NCI-H1930 (cell line): ENCODE data around the gene IL17RB.

Source experiments
- DNase-seq, 2 experiments: peaks; one replicate each; lab custom pipeline; 2025; lab: John Stamatoyannopoulos, UW

Gene IL17RB

GRCh38 chr3:53862241-53862640 is 15.9 kb downstream of the IL17RB start:
- no peak for DNase-seq

GRCh38 chr3:53863145-53863544 is 16.8 kb downstream of the IL17RB start:
- no peak for DNase-seq

DNA sequence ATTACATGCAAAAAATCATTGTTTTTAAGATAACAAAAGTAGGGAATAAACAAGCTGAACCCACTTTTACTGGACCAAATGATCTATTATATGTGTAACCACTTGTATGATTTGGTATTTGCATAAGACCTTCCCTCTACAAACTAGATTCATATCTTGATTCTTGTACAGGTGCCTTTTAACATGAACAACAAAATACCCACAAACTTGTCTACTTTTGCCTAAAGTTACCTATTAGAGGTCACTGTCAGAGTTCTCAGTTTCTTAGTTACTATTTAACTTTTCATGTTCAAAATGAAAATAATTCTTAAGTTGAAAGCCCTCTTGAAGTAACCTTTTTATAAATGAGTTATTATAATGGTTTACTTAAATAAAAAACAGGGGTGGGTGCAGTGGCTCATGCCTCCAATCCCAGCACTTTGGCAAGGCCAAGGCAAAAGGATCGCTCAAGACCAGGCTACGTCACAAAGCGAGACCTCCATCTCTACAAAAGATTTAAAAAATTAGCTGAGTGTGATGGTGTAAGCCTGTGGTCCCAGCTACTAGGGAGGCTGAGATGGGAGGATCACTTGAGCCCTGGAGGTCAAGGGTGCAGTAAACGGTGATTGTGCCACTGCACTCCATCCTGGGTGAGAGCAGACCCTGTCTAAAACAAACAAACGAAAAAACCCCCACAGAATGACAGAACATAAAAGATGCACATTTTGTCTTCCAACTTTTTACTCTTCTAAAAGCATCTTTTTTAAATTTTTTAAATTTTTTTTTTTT is 19.5 kb downstream of the IL17RB start:
- no peak for DNase-seq

- DNase-seq, result no peak
Observed at GRCh38 chr3:53880396-53881345, 34.3 kb downstream of the IL17RB start.

DNA sequence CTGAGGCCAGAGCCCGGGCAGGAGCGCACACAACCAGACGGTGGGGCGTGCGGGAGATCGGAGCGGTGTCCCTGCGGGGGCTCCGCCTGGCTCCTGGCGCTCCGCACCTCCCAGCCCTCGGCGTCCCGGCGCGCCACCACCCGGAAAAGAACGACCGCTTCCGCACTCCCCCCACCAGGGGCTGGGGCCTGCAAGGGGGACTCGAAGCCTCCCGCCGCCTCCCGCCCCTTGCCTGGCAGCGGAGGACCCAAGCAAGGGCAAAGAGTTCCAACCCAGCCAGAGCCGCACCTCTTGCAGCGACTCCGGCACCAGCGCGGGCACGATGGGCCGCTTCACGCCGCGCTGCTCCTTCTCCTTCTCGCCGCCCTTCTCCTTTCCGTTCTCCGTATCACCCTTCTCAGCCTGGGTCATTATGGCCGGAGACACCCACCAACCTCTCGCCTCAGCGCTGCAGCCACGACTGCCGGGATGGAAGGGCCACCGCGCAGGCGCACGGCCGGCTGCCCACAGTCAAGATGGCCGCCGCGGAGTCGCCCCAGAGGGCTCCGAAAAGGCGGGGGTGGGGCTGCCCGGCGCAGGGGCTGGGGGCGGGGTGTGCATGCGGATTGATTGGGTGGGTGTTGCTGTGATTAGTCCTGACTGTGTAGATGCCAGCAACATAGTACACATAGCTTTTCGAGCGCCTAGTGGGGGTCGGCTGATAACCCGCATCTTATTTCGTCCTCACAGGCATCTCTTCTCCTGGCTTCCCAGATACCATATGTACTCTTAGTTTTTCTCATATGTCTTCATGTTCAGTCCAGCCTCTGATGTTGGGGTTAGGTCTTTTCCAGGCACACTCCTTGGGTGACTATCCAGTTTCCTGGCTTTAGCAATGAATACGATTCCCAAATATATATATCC is 35.6 kb downstream of the IL17RB start, which contains the start of gene ACTR8:
Gene ACTR8, minus strand, starts transcription at position 462 of the 903 bp plus-strand sequence. Its CDS starts 51 bp downstream, at position 411.
- peak; percentile 48 to 72 for DNase-seq

DNA sequence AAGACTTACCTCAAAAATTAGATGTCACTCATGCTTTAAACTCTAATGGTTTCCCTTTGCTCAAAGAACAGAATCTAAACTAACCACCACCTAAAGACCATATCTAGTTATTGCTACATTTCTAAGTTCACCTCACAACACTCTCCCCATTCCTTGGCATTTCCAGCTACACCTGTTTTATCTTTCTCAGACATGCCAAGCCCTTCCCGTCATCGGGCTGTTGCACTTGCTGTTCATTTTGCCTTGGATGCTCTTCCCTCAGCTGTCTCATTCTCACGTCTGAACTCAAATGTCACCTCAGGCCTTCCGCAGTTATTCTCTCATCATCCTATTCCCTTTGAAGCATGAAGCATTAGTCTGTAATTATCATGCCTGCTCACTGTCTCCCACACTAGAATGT is 36.6 kb downstream of the IL17RB start:
- no peak for DNase-seq

DNA sequence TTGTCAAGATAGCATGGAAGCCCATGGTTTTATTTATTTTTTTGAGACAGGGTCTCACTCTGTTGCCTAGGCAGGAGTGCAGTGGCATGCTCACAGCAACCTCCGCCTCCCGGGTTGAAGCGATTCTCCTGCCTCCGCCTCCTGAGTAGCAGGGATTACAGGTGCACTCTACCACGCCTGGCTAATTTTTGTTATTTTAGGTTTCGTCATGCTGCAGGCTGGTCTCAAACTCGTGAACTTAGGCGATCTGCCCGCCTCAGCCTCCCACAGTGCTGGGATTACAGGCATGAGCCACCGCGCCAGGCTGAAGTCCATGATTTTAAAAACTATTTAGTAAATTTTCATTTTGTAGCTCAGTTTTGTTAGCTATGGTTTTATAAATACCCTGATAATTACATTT is 38.3 kb downstream of the IL17RB start:
- no peak for DNase-seq

GRCh38 chr3:53885239-53885638 is 38.9 kb downstream of the IL17RB start:
- DNase-seq, result no peak

DNA sequence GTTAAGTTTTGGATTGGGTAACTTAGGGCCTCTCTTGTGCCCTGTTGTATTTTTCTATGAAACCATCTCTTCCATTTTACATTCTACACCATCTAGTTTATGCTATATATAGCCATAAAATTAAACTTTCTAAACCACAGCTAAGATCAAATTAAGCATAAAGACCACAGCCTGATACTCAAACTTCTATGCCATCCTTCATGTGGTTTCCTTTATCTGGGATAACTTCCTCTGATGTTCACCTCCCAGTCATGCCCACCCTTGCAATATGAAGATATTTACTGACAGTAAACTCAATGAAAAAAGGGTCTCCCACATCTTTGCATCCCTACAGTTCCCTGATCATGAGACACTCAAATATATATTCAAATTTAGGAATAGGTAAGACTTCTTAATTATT is 41.1 kb downstream of the IL17RB start:
- DNase-seq, result no peak

- DNase-seq, result no peak
Observed at GRCh38 chr3:53888232-53888631, 41.9 kb downstream of the IL17RB start.

DNA sequence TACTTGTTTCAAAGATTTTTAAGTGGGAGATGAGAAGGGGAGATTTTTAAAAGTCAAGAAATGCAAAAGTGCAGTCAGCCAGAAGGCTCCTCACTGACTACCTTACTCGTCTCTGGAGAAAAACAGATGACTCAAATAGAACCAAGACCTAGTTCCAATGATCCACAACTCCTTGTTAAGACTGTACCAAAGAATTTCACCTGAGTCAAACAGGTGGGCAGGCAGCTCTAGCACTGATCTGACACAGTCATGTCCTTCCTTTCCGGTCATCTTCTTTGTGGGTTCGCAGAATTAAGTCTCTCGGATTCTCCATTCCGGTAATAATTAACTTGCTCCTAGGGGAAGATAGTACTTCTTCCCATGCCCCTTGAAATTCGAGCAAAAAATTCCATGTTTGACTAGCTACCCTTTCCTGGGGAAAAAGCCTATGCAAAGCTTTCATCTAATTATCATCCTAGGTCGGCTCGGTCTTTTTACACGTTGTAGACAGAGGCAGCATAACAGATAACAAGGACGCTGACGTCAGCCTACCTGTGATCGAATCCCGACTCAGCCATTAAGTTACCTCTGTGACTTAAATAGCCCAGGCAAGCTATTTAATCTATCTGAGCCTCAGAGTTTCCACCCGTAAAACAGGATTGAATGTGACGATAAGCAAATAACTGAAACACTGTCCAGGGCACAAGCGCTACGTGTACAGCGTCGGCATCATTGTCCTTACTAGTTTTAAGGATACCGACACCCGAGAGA is 44.5 kb downstream of the IL17RB start:
- no peak for DNase-seq

- peak; percentile 92 to 95 for DNase-seq
Observed at GRCh38 chr3:53891497-53892285, 45.3 kb downstream of the IL17RB start, which contains the start of gene SELENOK. TSS of gene SELENOK (minus strand) at chr3:53891859.

DNA sequence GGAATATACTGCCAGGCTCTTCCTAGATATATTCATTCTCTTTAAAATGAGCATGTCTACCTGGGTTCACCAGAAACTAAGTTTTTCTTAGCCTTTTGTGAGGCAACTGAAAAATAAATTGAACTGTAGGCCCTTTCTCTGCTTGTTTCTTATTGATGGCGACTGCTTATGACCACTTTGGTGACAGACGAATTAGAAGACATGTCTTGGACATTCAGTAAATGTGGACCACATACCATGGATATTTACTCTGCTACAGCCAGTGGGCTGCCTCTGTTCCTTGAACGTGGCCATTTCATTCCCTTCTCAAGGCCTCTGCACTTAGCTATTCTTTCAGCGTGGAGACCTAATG is 45.9 kb downstream of the IL17RB start:
- no peak for DNase-seq

- no peak for DNase-seq
Observed at GRCh38 chr3:53899750-53900149, 53.4 kb downstream of the IL17RB start.

DNA sequence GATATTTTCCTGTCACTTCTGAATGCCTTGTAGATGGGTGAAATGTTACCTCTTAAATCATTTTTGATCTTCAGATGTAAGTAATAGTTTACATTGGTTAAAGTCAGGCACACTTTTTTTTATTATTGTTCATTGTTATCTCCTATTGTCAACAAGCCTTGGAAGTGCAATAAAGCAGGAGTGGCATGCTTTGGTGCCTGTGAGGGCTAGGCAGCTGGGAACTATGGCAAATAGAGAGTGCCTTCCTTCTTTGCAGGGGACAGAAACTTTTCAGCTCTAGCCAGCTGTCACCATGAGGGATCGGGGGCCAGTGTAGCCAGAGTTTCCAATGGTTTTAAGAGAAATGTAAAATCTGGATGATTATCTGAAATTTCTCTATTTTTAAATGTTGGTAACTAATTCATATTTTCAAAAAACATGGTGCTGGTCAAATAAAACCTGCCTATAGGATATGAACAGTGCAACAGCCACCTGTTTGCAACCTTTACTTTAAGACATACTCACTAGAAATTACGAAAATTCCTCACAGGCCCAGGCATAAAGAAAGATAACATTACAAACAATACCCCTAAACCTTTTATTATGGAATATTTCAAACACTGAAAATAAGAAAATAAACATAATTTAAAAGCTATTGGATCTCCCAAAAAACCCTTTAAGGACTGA is 54.4 kb downstream of the IL17RB start:
- no peak for DNase-seq

GRCh38 chr3:53902067-53902466 is 55.7 kb downstream of the IL17RB start:
- DNase-seq, result no peak

DNA sequence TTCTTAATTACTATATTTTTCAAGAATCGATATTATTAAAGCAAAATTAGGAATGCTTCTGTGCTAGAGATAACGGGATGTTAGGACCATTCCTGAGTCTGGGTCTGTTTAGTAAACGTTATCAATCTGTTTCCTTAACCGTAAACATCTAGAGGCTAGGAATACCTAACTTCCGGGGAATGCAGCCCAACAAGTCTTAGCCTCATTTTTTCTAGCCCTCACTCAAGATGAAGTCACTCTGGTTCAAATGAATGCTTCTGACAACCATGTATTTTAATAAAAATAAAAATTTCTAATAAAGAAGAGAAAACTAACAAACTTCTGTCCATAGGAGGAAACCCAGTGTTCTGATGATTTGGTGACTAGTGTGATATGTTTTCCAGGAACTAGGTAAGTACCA is 56.3 kb downstream of the IL17RB start:
- no peak for DNase-seq

DNA sequence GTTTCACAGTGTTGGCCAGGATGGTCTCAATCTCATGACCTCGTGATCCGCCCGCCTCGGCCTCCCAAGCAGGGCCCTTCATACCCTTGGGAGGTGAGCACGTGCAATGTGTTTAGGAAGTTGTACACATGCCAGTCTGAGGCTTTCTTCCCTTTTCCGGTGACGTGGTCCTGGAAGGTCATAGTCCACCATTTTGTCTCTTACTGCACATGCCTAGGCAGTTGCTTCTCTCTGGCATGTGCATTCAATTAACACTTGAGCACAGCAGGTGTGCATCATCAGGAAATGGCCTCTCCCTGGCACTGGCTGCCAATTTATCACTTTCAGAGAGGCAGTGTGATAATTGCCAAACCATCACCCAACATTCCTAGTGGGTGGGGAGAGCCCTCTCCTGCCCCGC is 67.0 kb downstream of the IL17RB start:
- no peak for DNase-seq
